Stimulated activated memory B cell treated with anti-CD40 and anti-IgM and Interleukin-4, amounts not matched to agents 10 μg/mL and 1 μg/mL and 100 μg/mL, for 72 hours (primary cell): ENCODE data around the gene LRRC47.
"Not testable (repeated sequence)": the region's sequence is repeated elsewhere in the genome, so short reads cannot be mapped to it uniquely, and the experiment has no call there.

Experiments used
- ATAC-seq: fragments of 150-1000 bp; cut with Tn5 transposase; 2 replicates; pipeline ENCODE4 v1.10.0; 2021
- H3K27ac Mint-ChIP-seq: one replicate; pipeline ENCODE4 v1.8.0; 2022; ENCODE audit warnings: mild to moderate bottlenecking, mixed read lengths
- H3K27me3 Mint-ChIP-seq: one replicate; pipeline ENCODE4 v1.8.0; 2022; ENCODE audit warnings: mixed read lengths
- H3K36me3 Mint-ChIP-seq: one replicate; pipeline ENCODE4 v1.8.0; 2022; ENCODE audit warnings: mixed read lengths
- H3K4me1 Mint-ChIP-seq: one replicate; pipeline ENCODE4 v1.8.0; 2022; ENCODE audit warnings: mixed read lengths
- H3K4me3 Mint-ChIP-seq: one replicate; pipeline ENCODE4 v1.8.0; 2022; ENCODE audit warnings: mild to moderate bottlenecking, moderate library complexity, mixed read lengths
- H3K9me3 Mint-ChIP-seq: one replicate; pipeline ENCODE4 v1.8.0; 2022; ENCODE audit warnings: mixed read lengths

Gene LRRC47

DNA sequence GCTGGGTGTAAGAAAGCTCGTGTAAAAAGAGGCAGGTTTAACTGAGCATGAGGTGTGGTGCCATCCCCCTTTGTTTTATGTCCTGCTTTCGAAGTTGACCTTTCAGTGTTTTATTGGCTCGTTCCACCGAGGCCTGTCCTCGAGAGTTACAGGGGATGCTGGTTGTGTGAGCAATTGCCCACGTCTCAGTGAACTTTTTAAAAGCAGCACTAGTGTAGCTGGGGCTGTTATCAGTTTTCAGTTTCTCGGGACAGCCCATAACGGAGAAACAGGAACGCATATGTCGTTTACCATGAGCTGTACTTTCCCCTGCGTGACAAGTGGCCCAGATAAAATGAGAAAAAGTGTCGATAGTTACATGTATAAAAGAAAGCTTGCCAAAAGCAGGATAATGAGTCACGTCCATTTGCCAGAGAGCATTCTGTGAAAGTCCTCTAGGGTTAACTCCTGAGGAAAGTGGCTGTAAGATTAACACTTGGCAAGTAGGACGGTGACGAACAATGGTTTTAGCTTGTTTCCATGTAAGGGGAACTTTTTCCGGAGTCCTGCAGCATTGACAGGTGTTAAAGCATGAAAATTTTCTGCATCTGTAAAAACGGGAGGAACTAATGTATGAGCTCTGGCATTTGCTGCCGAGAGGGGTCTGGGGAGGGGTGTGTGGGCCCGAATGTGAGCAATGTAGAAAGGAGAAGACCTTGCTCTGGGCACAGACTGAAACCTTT is 7.8 kb upstream of the LRRC47 start:
- ATAC-seq = peak; percentile 58
- H3K9me3 Mint-ChIP-seq = peaks cover 7% of the 10 kb centered on the region
- peak overlapping the region; percentile 28 for H3K4me3 Mint-ChIP-seq
- H3K27me3 Mint-ChIP-seq = peaks cover 32% of the 10 kb centered on the region
- peak overlapping the region; percentile 78 for H3K27ac Mint-ChIP-seq
- H3K36me3 Mint-ChIP-seq = no peaks in the 10 kb centered on the region
- H3K4me1 Mint-ChIP-seq = peaks cover 31% of the 10 kb centered on the region

DNA sequence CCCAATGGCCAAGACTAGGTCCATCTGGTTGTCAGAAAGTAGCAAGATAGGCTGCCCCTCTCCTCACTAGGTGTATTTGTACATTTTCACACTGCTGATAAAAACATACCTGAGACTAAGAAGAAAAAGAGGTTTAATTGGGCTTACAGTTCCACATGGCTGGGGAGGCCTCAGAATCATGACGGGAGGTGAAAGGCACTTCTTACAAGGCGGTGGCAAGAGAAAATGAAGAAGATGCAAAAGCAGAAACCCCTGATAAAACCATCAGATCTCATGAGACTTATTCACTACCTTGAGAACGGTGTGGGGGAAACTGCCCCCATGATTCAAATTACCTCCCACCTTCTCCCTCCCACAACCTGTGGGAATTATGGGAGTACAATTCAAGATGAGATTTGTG is 4.5 kb upstream of the LRRC47 start:
- H3K4me3 Mint-ChIP-seq = peak overlapping the region; percentile 23
- not testable (repeated sequence) for ATAC-seq, H3K36me3 Mint-ChIP-seq, H3K9me3 Mint-ChIP-seq
- H3K4me1 Mint-ChIP-seq = peaks cover 42% of the 10 kb centered on the region
- peak overlapping the region; percentile 72 for H3K27ac Mint-ChIP-seq
- H3K27me3 Mint-ChIP-seq = peaks cover 21% of the 10 kb centered on the region

- Mint-ChIP-seq H3K4me3 (no peak overlapping the region), H3K27me3 (peaks cover 14% of the 10 kb centered on the region), H3K4me1 (peaks cover 38% of the 10 kb centered on the region), H3K27ac (peak overlapping the region; percentile 72), H3K9me3 (no peaks in the 10 kb centered on the region), H3K36me3 (no peaks in the 10 kb centered on the region)
- ATAC-seq = no peak
These were observed 3.8 kb upstream of the LRRC47 start for GRCh38 chr1:3799976-3800685.

GRCh38 chr1:3795453-3796214 is 664 bp downstream of the LRRC47 start:
- H3K36me3 Mint-ChIP-seq = no peaks in the 10 kb centered on the region
- ATAC-seq = no peak
- H3K27ac Mint-ChIP-seq = peak overlapping the region; percentile 82

GRCh38 chr1:3790952-3791351 is 5.3 kb downstream of the LRRC47 start:
- no peak overlapping the region for H3K27ac Mint-ChIP-seq
- H3K4me1 Mint-ChIP-seq = peaks cover 42% of the 10 kb centered on the region
- no peak for ATAC-seq
- H3K36me3 Mint-ChIP-seq = peaks cover 26% of the 10 kb centered on the region
- no peaks in the 10 kb centered on the region for H3K27me3 Mint-ChIP-seq
- no peak overlapping the region for H3K4me3 Mint-ChIP-seq
- H3K9me3 Mint-ChIP-seq = no peaks in the 10 kb centered on the region

More at GRCh38 chr1:3795453-3796214, 664 bp downstream of the LRRC47 start:
- Mint-ChIP-seq H3K27me3 (no peaks in the 10 kb centered on the region), H3K4me1 (peaks cover 29% of the 10 kb centered on the region), H3K4me3 (peak overlapping the region; percentile 81), H3K9me3 (no peaks in the 10 kb centered on the region)

- Mint-ChIP-seq H3K36me3 (peaks cover 28% of the 10 kb centered on the region), H3K4me3 (no peak overlapping the region)
These were observed 5.8 kb downstream of the LRRC47 start for GRCh38 chr1:3790500-3790923.

DNA sequence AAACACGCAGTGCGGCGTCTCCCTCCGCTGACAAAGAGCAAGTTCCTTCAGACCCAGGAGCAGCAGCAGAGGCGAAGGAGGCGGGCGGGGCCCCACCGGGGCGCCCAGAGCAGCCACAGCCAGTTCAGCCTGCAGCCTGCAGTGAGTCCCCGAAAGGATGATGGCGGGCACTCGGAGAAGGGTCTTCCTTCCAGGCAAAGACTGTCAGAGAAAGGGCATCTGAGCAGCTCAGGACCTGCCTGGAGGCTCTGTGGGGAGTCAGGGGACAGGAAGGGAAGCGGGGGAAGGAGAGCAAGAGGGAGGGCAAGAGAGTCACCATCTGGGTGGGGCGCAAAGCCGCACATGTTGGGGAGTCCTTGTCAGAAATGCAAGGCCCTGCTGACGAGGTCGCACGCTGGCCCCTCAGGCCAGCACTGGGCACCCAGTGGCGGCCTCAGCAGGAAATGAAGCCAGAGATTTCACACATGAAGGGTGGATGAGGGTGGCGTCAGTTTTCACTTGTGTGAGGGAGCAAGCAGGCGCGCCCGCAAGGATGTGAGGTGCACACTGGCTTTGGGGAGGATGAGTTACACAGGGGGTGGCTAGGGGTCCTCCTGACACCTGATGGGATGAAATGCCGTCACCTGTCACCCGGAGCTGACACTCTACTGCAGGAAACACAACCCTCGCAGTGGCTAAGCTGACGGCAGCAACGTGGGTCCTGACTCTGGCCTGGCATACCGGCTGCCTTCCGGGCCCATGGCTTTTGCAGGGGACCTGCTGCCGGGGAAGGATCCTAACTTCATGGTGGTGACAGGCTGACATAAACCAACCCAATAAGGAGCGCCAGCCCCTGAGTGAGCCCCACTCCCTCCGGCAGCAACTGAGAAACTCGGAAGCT is 6.6 kb downstream of the LRRC47 start:
- H3K9me3 Mint-ChIP-seq = no peaks in the 10 kb centered on the region
- H3K36me3 Mint-ChIP-seq = peaks cover 35% of the 10 kb centered on the region
- no peak overlapping the region for H3K27ac Mint-ChIP-seq
- no peaks in the 10 kb centered on the region for H3K27me3 Mint-ChIP-seq
- H3K4me1 Mint-ChIP-seq = peaks cover 42% of the 10 kb centered on the region
- H3K4me3 Mint-ChIP-seq = no peak overlapping the region
- ATAC-seq = no peak

More at GRCh38 chr1:3790500-3790923, 5.8 kb downstream of the LRRC47 start:
- H3K4me1 Mint-ChIP-seq = peaks cover 42% of the 10 kb centered on the region
- no peak overlapping the region for H3K27ac Mint-ChIP-seq
- no peaks in the 10 kb centered on the region for H3K9me3 Mint-ChIP-seq
- no peaks in the 10 kb centered on the region for H3K27me3 Mint-ChIP-seq
- ATAC-seq = no peak

- H3K9me3 Mint-ChIP-seq = no peaks in the 10 kb centered on the region
- H3K36me3 Mint-ChIP-seq = peaks cover 43% of the 10 kb centered on the region
- no peak overlapping the region for H3K4me3 Mint-ChIP-seq
- peaks cover 39% of the 10 kb centered on the region for H3K4me1 Mint-ChIP-seq
- ATAC-seq = no peak
- H3K27me3 Mint-ChIP-seq = no peaks in the 10 kb centered on the region
- peak overlapping the region; percentile 74 for H3K27ac Mint-ChIP-seq
These were observed 7.4 kb downstream of the LRRC47 start for GRCh38 chr1:3788756-3789420.

DNA sequence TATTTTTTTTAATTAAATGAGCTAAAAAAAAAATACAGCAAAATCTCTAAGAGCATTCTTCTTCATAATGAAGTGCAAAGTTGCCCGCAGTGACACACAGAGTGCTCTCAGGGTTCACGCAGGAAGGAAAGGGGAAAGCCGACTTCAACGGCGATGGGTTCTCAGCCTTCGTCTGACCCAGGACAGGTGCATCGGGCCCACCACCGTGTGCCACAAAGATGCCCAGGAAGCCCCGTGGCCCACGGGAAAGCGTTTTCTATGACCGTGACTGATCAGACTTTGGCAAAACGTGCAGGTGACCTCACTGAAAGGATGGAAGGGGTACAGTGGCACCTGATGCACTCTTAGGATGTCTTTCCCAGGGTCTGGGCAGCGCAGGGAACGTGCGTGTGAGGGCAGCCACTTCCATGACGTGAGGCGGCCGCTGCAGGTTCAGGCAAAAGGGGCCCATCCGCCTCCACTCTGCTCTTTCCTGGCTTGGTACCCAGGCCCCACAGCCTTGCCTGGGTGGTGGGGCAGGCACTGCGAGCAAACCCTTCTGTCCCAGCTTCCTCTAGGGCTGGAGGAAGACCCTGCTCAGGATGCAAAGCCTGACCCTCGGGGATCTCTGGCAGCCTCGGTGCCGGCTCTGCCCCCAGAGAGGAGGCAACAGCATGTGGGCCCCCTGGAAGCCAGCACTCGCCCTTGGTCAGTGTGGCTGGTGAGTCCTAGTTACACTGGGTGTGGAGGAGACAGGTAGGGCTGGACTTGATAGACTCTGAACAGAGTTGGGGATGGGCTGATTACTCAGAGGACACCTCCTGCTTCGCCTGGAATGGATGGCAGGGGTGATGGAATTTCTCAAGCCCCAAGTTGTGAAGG is 8.3 kb downstream of the LRRC47 start:
- peaks cover 29% of the 10 kb centered on the region for H3K4me1 Mint-ChIP-seq
- H3K9me3 Mint-ChIP-seq = no peaks in the 10 kb centered on the region
- H3K27me3 Mint-ChIP-seq = no peaks in the 10 kb centered on the region
- ATAC-seq = peak; percentile 9
- H3K36me3 Mint-ChIP-seq = peaks cover 46% of the 10 kb centered on the region
- no peak overlapping the region for H3K4me3 Mint-ChIP-seq
- H3K27ac Mint-ChIP-seq = peak overlapping the region; percentile 74

DNA sequence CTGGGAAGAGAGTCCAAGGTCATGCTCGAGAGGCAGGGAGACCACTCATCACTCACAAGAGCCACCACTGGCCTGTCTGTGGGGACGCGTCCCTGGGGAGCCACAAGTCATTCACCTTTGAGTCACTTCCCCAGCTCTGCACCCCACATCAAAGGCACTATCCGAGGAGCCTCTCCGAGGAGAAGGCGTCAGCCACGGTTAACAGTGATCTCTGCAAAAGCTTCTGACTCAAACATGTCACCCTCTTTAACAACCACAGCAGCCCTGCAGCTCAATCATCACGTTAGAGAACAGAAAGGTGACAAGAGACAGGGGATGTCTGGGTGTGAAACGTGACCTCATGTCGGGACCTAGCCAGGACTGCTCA is 9.0 kb downstream of the LRRC47 start:
- ATAC-seq = peak; percentile 84
- Mint-ChIP-seq H3K27ac (peak overlapping the region; percentile 74), H3K36me3 (peaks cover 52% of the 10 kb centered on the region), H3K4me3 (no peak overlapping the region), H3K4me1 (peaks cover 26% of the 10 kb centered on the region), H3K9me3 (no peaks in the 10 kb centered on the region), H3K27me3 (no peaks in the 10 kb centered on the region)

- Mint-ChIP-seq H3K4me1 (peaks cover 26% of the 10 kb centered on the region), H3K9me3 (no peaks in the 10 kb centered on the region), H3K36me3 (peaks cover 58% of the 10 kb centered on the region), H3K27ac (peak overlapping the region; percentile 74), H3K27me3 (no peaks in the 10 kb centered on the region), H3K4me3 (no peak overlapping the region)
- no peak for ATAC-seq
These were observed 9.6 kb downstream of the LRRC47 start for GRCh38 chr1:3786468-3787348.

DNA sequence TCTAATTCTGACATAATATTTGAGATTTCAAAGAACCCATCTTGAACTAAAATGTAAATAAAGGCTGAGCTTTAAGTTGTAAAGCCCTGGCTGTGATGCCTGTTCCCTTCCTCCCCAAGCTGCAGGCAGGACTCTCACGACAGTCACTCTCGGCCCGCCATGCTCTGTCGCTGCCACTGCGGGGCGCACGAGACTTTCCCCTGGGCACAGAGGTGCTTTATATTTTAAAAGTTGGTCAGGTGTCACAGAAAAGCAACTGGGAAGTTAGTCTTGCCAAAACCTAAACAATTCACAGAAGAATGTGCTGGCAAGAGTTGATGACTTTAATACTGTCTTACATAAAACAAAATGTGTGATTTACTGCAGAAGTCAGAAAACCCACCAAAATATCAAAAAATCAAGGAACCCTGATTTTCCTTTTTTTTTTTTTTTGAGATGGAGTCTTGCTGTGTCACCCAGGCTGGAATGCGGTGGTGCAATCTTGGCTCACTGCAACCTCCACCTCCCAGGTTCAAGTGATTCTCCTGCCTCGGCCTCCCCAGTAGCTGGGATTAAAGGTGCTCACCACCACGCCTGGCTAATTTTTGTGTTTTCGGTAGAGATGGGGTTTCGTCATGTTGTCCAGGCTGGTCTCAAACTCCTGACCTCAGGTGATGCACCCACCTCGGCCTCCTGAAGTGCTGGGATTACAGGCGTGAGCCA is 10.7 kb downstream of the LRRC47 start:
- no peaks in the 10 kb centered on the region for H3K27me3 Mint-ChIP-seq
- H3K4me3 Mint-ChIP-seq = no peak overlapping the region
- H3K36me3 Mint-ChIP-seq = peaks cover 69% of the 10 kb centered on the region
- H3K27ac Mint-ChIP-seq = no peak overlapping the region
- no peak for ATAC-seq
- H3K9me3 Mint-ChIP-seq = no peaks in the 10 kb centered on the region
- peaks cover 26% of the 10 kb centered on the region for H3K4me1 Mint-ChIP-seq
